Activated CD8-positive, alpha-beta memory T cell treated with anti-CD3 and anti-CD28 coated beads, Interleukin-2, amount 50 U/mL, for 24 hours (primary cell): ENCODE data around the gene ZNF124.
"Not testable (repeated sequence)": the region's sequence is repeated elsewhere in the genome, so short reads cannot be mapped to it uniquely, and the experiment has no call there.

Experiments used
- DNase-seq: peaks from one replicate; pipeline ENCODE4 v3.0.0-alpha.2; 2020; ENCODE audit errors: extremely low read depth

Gene ZNF124

GRCh38 chr1:247171875-247172563 is at the start of gene ZNF124:
TSS of gene ZNF124 (minus strand) at chr1:247172020. CDS start at chr1:247171877, 143 bp downstream.
- DNase-seq: not testable (repeated sequence)

DNA sequence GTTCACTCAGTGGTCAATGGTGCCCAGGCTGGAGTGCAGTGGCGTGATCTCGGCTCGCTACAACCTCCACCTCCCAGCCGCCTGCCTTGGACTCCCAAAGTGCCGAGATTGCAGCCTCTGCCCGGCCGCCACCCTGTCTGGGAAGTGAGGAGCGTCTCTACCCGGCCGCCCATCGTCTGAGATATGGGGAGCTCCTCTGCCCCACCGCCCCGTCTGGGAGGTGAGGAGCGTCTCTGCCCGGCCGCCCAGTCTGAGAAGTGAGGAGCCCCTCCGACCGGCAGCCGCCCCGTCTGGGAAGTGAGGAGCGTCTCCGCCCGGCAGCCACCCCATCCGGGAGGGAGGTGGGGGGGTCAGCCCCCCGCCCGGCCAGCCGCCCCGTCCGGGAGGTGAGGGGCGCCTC is 48.5 kb upstream of the ZNF124 start:
- not testable (repeated sequence) for DNase-seq

DNA sequence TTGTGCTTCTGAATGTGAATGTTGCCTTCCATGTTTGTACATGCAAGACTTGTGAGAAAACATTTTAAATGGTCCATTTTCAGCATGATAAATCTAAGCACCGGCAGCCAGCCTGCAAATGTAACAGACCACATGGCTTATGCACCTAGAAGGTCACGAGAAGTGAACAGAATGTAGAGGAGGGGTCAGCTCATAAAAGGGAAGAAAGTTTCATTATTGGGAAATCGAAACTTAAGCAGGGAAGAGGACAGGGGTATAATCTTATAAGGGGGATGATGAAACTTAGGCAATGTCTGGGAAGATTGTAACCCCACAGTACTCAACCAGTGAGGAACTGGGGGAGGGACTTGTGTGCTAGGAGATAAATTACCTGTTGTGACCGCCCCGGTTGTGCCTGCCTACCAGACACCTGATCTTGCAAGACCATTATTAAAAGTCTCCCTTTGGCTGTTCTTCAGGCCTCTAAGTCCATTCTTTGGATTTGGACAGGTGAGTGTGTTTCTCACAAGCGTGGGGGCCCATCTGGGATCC is 46.4 kb upstream of the ZNF124 start:
- DNase-seq: no peak

GRCh38 chr1:247216261-247216660 is 44.4 kb upstream of the ZNF124 start:
- no peak for DNase-seq

- DNase-seq: no peak
Measured at GRCh38 chr1:247212627-247213617, 41.1 kb upstream of the ZNF124 start.

- DNase-seq: no peak
Measured at GRCh38 chr1:247212012-247212411, 40.2 kb upstream of the ZNF124 start.

DNA sequence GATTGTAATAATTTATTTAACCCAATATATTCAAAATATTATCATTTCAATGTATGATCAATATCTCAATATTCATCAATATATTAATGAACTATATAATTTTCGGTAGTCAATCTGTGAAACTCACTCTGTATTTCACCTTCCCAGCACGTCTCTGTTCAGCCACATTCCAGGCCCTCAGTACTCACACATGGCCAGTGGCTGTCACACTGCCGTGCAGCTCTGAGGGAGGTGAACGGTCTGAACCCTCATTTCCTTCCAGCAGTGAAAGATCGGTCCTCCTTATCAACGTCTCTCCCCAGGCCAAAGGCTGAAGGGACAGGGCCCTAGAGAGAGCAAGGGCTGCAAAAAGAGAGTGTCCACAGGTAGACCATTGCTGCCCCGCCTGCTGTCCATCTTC is 39.5 kb upstream of the ZNF124 start:
- DNase-seq: no peak

DNA sequence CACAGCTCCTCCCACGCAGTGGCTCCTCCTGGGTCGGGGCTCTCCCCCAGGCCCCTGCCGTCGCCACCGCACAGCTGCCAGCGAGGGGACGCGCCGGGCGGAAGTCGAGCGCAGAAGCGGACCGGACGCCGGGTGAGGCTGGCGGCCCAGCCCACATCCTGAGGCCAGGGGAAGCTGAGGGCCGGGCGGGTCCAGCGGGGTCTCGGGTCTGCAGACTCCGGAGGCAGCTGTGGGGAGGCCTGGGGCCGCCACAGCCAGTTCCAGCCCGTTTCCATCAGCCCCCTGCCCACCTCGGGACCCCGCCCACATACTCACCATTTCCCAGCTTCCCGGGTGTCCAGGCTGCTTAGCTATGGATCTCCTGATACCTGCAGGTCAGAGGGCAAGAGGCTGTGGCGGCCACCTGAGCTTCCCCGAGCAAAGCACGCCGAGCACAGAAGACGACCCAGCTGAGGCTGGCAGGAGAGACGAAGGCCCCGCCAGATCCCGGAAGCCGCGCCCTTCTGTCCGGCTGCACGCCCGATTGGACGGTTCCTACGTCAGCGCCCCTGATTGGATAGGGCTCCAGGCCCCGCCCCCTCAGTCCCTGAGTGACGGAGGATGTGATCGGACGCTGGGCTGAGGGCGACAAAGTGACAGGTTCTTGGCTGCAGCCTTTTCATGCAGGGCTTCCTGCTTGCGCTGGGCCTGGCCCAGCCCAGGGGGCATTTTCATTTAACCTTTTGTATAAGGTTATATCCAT is 38.7 kb upstream of the ZNF124 start:
- DNase-seq: peak; percentile 86

- DNase-seq: no peak
Measured at GRCh38 chr1:247210062-247210375, 38.2 kb upstream of the ZNF124 start.

DNA sequence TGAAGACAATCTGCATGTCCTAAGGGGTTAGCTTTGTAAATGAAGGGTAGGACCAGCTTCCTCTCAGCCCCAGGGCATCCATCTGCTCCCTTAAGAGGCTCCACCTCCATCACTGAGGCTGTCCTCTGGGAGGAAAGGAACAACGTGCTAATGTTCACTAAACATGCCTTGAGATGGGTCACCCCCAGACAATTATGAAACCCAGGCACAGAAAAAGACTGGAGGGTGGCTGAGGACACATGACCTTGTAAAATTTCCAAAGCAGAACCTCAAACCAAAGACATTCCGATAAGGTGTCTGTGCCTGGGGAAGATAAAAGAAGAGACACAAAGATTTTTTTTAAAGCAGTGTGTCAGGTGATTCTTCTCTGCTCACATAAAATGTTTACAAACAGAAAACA is 37.6 kb upstream of the ZNF124 start:
- DNase-seq: no peak

- no peak for DNase-seq
Measured at GRCh38 chr1:247204177-247204647, 32.4 kb upstream of the ZNF124 start.

GRCh38 chr1:247198781-247199180 is 27.0 kb upstream of the ZNF124 start:
- DNase-seq: no peak

GRCh38 chr1:247193958-247194357 is 22.1 kb upstream of the ZNF124 start:
- no peak for DNase-seq

DNA sequence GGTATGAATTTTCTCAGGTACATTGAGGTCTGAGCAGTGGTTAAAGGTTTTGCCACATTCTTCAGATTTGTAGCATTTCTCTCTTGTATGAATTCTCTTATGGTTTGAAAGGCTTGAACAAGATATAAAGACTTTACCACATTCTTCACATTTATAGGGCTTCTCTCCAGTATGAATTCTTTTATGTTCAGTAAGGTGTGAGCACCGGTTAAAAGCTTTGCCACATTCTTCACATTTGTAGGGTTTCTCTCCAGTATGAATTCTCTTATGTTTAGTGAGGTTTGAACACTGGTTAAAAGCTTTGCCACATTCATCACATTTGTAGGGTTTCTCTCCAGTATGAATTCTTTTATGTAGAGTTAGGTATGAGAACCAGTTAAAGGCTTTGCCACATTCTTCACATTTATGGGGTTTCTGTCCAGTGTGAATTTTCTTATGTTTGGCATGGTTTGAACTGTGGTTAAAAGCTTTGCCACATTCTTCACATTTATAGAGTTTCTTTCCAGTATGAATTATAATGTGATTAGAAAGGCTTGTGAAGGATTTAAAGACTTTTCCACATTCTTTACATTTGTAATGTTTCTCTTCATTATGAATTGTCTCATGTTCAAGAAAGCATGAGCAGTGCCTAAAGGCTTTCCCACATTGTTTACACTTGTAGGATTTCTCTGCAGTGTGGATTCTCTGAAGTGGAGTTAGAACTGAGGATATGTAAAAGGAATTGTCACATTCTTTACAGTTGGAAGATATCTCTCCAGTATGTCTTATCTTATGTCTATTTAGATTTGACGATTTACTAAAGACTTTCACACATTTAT is 18.4 kb upstream of the ZNF124 start:
- no peak for DNase-seq

DNA sequence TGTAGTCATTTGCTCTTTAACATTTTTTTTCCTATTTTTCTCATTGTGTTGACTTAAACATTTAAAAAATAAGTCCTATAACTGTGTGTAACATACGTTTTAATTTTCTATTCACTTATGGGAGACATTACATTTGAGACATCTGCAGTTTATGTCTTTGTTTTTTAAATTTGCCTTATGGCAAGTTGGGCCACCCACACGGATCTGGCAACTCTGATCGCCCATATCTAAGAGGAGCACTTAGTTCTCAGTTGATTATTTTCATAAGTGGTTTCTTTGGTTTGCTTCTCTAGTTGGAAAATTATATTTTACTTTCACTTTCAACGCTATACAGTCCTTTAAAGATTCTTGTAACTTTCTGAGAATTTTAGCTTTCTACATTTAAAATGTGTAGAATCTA is 13.8 kb upstream of the ZNF124 start:
- DNase-seq: no peak

DNA sequence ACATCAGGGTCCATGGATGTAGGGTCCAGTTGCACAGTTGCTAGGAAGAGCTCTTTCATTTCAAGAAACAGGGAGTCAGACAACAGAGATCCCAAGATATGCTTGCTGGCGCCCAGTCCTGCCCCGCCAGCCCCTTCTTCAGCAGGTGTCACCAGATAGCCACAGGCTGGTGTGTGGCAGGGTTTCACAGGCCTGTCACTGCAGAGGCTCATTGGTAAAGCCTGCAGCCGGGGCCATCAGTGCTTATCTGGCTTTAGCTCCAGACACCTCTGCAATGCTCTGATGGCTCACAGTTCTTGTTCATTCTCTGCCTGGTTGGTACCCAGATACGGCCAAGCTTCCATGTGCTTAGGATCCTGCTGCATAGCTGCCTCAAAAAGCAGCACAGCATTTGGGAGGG is 12.4 kb upstream of the ZNF124 start:
- no peak for DNase-seq

GRCh38 chr1:247182994-247183393 is 11.2 kb upstream of the ZNF124 start:
- DNase-seq: no peak

GRCh38 chr1:247180581-247180980 is 8.8 kb upstream of the ZNF124 start:
- no peak for DNase-seq

DNA sequence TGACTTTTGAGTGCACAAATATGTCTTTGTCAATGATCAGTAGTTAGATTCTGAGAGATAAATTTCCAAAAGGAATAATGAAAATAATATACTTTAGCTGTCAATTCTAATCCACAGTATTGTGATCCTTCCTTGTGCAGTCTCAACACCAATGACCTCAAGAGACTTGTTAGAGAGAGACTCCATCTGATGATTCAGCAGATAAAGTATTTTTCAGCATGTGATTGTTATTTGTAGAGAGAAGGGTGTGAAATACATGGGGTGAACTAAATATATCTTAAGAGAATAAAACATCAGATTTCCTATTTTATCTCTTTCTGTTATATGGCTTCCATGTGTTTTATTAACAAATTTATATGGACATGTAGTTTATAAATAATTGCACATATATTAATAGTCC is 5.9 kb upstream of the ZNF124 start:
- DNase-seq: no peak

- no peak for DNase-seq
Measured at GRCh38 chr1:247175458-247175857, 3.6 kb upstream of the ZNF124 start.

DNA sequence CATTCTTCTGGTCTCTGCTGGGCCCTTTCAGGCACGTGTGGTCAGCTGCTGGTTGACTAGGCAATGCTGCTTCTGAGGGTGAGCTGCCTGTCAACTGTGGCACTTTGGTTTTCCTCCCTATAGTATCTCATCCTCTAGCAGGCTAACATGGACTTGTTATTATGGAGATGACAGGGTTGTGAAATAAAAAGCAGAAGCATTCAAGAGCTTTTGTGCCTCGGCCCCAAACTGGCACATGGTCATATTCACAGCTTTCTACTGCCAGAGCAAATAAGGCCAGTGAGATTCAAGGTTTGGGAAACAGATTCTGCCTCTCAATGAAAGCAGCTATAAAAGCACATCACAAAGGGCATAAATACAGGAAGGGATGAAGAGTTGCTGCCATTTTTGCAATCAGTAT is 1.6 kb upstream of the ZNF124 start:
- DNase-seq: no peak
